Measurements from ENCODE around the gene PYGB.

DNA sequence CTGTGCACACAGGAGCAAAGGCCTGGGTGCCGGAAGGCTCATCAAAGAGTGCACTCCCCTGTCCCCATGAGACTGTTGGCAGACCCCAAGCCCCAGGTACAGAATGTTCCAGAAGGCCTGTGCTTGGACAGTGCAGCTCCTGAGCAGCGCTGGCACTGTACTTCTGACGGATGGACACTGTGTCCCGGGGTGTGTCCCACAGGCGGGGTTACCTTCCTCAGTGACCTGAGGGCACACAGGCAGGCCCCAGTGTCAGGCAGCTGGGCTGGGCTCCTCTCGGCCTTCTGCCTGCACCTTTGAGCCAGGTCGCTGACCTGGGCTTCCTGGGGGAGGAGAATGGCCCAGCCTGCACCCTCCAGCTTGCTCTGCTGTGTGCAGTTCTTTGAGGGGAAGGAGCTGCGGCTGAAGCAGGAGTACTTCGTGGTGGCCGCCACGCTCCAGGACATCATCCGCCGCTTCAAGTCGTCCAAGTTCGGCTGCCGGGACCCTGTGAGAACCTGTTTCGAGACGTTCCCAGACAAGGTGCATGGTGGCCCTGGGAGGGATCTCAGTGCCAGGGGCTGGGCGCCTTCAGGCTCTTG lies 30.1 kb downstream of the PYGB start:
- TF ChIP-seq, protein P1, sequence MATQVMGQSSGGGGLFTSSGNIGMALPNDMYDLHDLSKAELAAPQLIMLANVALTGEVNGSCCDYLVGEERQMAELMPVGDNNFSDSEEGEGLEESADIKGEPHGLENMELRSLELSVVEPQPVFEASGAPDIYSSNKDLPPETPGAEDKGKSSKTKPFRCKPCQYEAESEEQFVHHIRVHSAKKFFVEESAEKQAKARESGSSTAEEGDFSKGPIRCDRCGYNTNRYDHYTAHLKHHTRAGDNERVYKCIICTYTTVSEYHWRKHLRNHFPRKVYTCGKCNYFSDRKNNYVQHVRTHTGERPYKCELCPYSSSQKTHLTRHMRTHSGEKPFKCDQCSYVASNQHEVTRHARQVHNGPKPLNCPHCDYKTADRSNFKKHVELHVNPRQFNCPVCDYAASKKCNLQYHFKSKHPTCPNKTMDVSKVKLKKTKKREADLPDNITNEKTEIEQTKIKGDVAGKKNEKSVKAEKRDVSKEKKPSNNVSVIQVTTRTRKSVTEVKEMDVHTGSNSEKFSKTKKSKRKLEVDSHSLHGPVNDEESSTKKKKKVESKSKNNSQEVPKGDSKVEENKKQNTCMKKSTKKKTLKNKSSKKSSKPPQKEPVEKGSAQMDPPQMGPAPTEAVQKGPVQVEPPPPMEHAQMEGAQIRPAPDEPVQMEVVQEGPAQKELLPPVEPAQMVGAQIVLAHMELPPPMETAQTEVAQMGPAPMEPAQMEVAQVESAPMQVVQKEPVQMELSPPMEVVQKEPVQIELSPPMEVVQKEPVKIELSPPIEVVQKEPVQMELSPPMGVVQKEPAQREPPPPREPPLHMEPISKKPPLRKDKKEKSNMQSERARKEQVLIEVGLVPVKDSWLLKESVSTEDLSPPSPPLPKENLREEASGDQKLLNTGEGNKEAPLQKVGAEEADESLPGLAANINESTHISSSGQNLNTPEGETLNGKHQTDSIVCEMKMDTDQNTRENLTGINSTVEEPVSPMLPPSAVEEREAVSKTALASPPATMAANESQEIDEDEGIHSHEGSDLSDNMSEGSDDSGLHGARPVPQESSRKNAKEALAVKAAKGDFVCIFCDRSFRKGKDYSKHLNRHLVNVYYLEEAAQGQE (IDR thresholded peaks at IDR 0.05; ENCODE audit: low read depth), result no peak
- TF ChIP-seq FOXM1 (IDR thresholded peaks at IDR 0.05; ENCODE audit: borderline replicate concordance, low read depth) (no peak), RAD21 (IDR thresholded peaks at IDR 0.05; ENCODE audit: low read depth) (no peak), EP300 (IDR thresholded peaks at IDR 0.05; ENCODE audit: borderline replicate concordance) (no peak), TAF1 (IDR thresholded peaks at IDR 0.05; ENCODE audit: low read depth) (no peak), CREB1 (IDR thresholded peaks at IDR 0.05; ENCODE audit: low read depth) (no peak), CEBPB (IDR thresholded peaks at IDR 0.05) (no peak), ZBTB7A (IDR thresholded peaks at IDR 0.05; ENCODE audit: low read depth) (no peak)

All from Ishikawa (cell line).